ENCODE measurements around the gene OXNAD1.
"Not testable (repeated sequence)": the region's sequence is repeated elsewhere in the genome, so short reads cannot be mapped to it uniquely, and the experiment has no call there.

Gene OXNAD1

DNA sequence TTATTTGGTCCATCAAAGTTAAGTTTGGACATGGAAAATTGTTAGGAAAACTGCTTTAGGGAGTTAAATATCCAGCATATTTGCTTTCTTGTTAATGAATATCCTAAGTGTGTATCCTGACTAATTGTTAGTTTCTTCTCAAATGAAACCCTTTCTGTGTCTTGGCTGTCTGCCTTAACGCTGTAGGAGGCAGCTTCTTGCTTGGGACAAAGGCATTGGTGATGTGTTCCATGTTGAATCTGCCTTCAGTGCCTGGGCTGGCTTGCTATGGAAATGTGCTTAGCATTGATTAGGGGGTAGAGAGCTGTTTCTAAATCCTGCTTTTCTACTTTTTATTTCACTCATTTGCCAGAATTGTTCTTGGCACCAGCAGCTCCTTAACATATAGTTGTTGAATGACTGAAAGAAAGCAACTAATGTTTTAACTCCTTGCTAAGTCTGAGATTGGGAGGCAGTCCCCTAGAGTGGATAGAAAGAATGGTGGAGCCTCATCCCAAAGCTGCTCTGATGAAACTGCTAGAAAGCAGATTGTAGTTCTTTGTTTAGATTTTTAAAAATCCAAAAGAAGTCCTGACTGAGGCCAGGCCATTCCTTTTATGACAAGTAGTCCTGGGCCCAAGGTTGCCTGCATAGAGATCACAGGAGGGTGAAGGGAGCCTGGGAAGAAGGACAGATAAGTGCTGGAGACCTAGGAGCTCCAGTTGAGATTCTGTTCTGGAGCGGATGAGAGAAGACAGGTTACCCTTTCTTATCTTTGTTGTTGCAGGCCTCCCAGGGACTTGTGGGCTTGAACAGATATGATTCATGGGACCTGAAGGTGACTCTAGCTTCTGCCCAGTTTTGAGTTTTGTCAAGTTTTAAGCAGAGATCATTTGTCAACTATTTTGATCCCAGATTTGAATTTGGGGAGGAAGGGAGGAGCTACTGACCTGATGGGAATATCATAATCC is 39.3 kb downstream of the OXNAD1 start:
- DNase-seq, result no peak

- peak in 3 of 5 experiments; percentile 33 to 64 (median 60) for DNase-seq
These were observed 40.1 kb downstream of the OXNAD1 start for GRCh38 chr3:16305111-16305541.

DNA sequence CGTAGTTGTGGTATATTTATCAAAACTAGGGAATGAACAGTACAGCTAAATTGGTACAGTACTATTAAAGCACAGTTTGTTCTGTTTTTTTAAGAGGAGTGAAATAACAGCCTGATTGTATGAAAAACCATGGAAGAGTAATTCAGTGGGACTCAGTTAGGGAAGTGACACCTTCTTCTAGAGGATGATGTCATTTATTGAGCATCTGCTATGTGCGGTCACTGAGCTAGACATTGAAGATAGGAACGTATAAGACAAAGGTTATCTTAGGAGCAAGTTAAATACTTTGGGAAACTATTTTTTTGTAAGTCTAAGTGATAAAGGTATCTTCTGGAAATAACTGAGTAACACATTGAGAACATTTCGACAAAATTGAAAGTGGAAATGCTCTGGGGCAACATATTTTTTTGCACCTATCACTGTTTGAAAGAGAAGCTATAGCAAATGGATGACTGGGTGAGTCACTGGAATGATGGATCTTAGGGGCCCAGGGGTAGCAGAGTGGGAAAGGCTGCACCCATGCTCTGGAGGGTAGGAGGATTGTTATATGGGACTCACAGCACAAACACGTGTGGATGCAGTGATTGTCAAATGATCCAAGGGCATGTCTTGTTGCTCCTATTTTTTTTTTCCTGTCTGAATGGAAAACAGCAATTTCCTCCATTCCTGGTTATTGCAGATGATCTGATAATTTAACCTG is 43.0 kb downstream of the OXNAD1 start:
- DNase-seq, result no peak

GRCh38 chr3:16308727-16309126 is 43.7 kb downstream of the OXNAD1 start:
- no peak for DNase-seq

GRCh38 chr3:16309558-16309957 is 44.5 kb downstream of the OXNAD1 start:
- peak in 4 of 5 experiments; percentile 35 to 95 (median 52) for DNase-seq

DNA sequence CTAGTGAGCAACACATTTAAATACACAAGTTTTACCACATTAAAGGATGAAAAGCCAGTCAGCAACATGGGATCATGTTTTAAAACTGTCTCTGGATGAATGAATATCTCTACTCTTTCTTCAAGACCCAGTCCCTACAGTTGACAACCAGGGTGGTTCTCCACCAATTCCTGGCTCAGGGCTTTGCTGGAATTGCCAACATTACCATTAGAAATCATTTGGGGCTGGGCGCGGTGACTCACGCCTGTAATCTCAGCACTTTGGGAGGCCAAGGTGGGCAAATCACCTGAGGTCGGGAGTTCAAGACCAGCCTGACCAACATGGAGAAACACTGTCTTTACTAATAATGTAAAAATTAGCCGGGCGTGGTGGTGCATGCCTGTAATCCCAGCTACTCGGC is 45.5 kb downstream of the OXNAD1 start:
- DNase-seq, result not testable (repeated sequence)

- DNase-seq, result peak in 3 of 5 experiments; percentile 52 to 92 (median 74)
These were observed 47.0 kb downstream of the OXNAD1 start for GRCh38 chr3:16311960-16312451.

DNA sequence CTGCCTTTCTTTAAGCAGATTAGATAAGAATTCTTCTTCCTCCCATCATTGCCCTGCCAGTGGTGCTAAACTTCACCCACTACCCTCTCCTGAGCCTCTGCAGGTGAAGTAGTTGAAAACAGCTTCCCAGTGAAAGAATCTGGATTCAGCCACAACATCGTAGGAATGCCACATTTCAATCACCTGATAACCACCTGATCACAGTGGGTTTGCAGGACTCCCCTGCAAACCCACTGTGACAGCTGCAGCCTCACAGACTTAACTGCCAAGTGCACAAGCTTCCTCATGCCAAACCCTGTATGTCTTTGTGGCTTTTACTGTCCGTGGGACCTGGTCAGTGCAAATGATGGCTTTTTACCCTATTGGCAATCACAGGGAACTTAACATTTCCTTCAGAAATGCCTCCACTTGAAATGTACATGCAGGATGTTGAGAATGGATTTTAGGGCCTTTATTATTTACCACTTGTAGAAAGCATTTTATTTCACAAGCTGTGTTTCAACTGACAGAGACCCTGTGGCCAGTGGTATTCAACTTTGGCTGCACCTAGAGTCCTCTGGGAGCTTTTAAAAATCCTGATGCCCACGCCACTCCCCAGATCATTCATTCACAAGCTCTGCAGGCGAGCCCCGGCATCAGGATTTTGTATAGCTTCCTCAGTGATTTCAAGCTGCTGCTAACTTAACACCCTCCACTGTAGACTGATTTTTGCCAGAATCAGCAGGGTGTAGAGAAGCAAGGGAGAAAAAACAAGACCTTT is 49.1 kb downstream of the OXNAD1 start:
- no peak for DNase-seq

- DNase-seq, result no peak
These were observed 50.6 kb downstream of the OXNAD1 start for GRCh38 chr3:16315623-16316022.

- no peak for DNase-seq
These were observed 51.4 kb downstream of the OXNAD1 start for GRCh38 chr3:16316396-16316795.

DNA sequence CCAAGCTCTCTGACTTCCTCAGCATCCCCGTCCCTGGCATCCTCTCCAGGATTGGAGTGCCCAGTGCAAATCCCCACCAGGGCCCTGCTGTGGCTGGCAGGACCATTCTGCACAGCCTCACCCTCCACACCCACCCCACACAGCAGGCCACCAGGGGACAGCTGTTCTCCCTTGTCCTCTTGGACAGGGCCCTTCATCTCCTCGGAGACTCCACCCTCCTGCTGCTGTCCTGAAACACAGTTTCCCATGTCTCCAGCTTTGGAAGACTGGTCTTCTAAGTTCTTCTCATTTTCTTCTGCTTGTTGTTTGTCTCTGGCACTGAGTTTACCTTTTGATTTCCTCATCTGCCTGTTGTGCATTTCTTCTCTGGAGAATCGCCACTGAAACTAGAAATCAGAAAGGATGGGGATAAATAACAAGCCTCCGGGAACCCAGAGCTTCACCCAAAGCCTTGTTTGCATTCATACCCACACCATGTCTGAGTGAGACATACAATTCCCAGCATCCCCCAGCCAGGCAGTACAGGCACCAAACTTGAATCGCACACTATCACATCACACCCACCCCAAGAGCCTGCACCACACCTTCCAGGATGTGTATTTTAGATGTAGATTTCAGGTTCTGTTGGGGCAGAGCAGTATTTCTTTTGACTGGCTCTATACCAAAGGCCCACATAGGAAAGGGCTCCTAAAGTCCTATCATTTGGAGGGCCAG is 52.0 kb downstream of the OXNAD1 start:
- no peak for DNase-seq

DNA sequence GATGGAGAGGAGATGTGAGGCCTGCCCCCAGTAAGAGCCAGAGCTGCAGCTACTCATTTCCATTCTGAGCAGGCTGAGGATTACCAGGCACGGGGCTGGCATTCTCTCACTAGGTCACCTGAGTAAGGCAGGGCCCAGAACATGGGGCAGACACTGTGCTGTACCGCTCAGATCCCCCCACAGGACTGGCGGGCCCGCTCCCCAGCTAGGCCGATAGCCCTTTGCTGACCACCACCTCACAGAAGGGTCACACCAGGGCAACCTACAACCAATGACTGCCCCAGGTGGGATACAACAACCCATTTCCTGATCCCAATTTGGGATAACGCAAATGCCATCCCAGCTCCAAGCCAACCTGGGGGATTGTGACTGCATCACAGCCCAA is 52.5 kb downstream of the OXNAD1 start:
- no peak for DNase-seq

DNA sequence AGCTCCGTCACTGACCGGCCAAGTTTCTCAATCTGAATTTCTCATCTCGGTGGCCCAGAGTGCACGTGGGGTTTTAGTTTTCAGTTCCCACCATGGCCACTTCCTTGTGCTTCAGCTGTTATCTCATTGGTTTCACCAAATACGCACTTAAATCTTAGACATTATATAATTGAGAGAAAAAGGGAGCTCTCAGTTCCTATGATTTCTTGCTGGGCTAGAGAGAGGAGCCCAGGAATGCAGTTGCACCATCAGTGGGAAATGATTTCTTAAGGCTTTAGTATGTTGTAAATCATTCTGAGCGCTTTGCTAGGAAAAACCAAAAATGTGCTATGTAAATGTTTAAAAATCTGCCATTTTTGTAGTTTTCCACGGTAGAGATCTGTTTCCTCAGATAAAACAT is 53.2 kb downstream of the OXNAD1 start:
- DNase-seq, result no peak

GRCh38 chr3:16319307-16319706 is 54.3 kb downstream of the OXNAD1 start:
- DNase-seq, result peak in 4 of 5 experiments; percentile 62 to 90 (median 72)

DNA sequence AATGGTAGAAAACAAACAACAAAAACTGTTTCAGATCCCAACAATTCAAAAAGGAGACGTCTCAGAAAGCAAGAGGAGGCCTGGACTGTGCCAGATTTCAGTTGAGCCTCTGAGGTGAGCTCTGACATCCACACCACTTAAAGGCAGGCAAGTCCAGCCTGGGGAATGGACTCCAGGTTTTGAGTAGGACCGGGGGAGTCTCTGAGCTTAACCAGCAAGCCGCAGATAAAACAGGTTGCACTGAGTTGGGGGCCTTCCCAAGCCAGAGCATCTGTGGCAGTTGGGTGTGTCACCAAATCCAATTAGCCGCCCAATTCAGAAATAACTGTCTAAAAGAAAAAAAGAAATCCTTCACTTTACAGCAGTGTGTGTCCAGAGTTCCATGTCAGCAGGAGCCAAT is 54.7 kb downstream of the OXNAD1 start:
- no peak for DNase-seq

DNA sequence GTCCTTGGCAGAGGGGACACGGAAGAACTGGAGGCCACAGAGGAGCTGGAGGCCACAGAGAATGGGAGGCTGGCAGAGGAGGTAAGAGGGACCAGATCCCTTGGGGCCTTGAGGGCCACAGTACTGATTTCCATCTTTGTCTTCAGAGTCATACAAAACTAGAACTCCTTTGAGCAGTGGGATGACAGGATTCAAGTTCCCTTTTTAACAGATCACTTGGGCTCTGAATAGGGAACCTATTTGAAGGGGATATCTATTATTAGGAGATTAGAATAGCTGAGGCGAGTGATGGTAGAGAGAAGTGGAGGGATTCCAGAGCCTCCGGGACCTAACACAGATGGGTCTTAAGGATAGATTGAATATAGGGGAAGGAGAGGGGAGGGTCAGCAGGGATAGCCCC is 55.7 kb downstream of the OXNAD1 start:
- no peak for DNase-seq

DNA sequence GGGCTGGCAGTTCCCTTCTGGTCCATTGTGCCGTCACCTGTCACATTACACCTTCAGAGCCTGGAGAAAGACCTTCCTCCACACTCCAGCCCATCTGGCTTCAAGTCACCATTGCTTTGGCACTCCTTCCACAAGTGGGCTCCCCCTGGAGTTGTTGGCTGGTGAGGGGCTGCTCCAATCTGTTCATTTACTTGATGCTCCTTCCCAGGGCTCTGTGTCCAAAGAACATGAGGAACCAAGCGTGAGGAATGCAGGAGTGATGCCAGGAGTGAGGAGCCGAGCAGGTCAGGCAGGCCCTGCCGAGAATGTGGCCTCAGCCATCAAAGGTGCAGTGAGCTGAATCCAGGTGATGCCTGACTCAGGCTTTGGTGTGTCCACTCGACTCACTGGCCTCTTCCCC is 57.2 kb downstream of the OXNAD1 start:
- no peak for DNase-seq

DNA sequence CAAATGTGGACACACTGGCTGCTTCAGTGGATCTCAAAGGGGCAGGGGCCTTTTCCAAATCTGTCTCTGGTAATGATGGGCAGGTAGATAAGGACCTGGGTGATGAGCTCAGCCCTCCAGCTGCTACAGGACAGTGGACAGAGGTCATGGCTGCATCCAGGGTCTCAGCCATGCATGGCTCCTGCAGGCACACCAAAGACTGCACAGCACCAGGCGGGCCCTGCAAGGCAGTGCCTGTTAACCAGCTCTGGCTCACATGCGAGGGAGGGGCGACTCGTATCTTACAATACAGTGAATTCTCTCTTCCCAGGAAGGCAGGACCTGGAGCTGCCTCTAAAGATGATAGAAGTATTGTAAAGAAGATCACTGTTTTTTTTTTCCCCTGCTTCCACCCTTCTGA is 58.7 kb downstream of the OXNAD1 start:
- DNase-seq, result no peak

DNA sequence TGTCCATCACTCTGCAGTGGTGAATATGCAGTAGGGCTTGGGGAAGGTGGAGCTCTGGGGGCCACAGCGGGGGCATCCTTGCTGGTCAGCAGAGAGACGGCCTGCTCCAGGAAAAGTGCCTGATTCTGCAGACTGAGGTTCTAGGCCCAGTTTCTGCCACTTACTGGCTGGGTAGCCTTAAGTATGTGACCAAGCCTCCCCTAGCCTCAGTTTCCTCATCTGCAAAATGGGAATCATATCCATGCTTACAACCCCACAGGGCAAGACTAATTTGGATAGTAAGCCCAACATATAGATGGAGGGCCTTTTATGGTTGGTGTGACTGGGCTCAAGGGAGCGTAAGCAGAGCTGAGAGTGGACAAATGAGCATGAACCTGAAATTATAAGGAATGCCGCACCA is 60.8 kb downstream of the OXNAD1 start:
- no peak for DNase-seq

GRCh38 chr3:16326724-16327349 is 61.8 kb downstream of the OXNAD1 start:
- DNase-seq, result no peak

- no peak for DNase-seq
These were observed 63.1 kb downstream of the OXNAD1 start for GRCh38 chr3:16328124-16328523.
